IMR-90 (cell line): ENCODE results near the gene LENG9. TPM values are rescaled to one million over a fixed set of nuclear protein-coding genes. Genes with fewer than 3 reads are reported as not detected.
"Not testable (repeated sequence)": the region's sequence is repeated elsewhere in the genome, so short reads cannot be mapped to it uniquely, and the experiment has no call there.

Experiments
- ATAC-seq: fragments of 200-7000 bp; cut with Tn5 transposase; 2 replicates; pipeline ENCODE4 v1.9.1; 2020; ENCODE audit warnings: low read depth, mild to moderate bottlenecking, moderate library complexity
- BruUV-seq: library from RNA; stranded (reverse); fragments of 400-500 nt; replicated peaks from 2 replicates; lab custom pipeline; 2021; lab: Mats Ljungman, UMichigan
- CTCF ChIA-PET: fragments of 300-600 bp; formaldehyde crosslinking; extraction: SDS; loops from one replicate; lab custom pipeline; 2021; ENCODE audit warnings: antibody characterized with exemption; lab: Yijun Ruan, JAX
- POLR2A ChIA-PET: fragments of 300-600 bp; sonication (Branson Sonifier 250); formaldehyde crosslinking; loops from one replicate; lab custom pipeline; 2022; ENCODE audit warnings: antibody characterized with exemption; ENCODE audit not compliant: unreplicated experiment; lab: Charles Lee
- DNase-seq: peaks from one replicate; pipeline ENCODE4 v3.0.0; 2013
- H2AFZ ChIP-seq: replicated peaks from 2 replicates; pipeline ENCODE3; 2013; ENCODE audit warnings: low read length, mild to moderate bottlenecking; ENCODE audit not compliant: poor library complexity
- H2AK5ac ChIP-seq: 2 replicates; pipeline ENCODE4 v1.6.1; 2013; ENCODE audit warnings: low read depth, low read length, inconsistent platforms
- H2AK9ac ChIP-seq: replicated peaks from 2 replicates; pipeline ENCODE3; 2013; ENCODE audit warnings: mild to moderate bottlenecking, low read depth, low read length, moderate library complexity; ENCODE audit not compliant: poor library complexity
- H2BK120ac ChIP-seq: 2 replicates; pipeline ENCODE4 v1.6.1; 2013; ENCODE audit warnings: low read depth, low read length, inconsistent platforms
- H2BK15ac ChIP-seq: 3 replicates; pipeline ENCODE4 v1.6.1; 2013; ENCODE audit warnings: low read depth, low read length, inconsistent platforms
- H2BK20ac ChIP-seq: 2 replicates; pipeline ENCODE4 v1.6.1; 2013; ENCODE audit warnings: low read depth, mild to moderate bottlenecking, inconsistent platforms, low read length, moderate library complexity
- H2BK5ac ChIP-seq: 2 replicates; pipeline ENCODE4 v1.6.1; 2013; ENCODE audit warnings: mild to moderate bottlenecking, low read depth, low read length, inconsistent platforms; ENCODE audit not compliant: poor library complexity, severe bottlenecking
- H3K14ac ChIP-seq: replicated peaks from 2 replicates; pipeline ENCODE4 v1.6.1; 2013; ENCODE audit warnings: low read depth, low read length, inconsistent platforms
- H3K18ac ChIP-seq: 2 replicates; pipeline ENCODE4 v1.6.1; 2013; ENCODE audit warnings: low read depth, low read length, control low read depth
- H3K23ac ChIP-seq: 2 replicates; pipeline ENCODE4 v1.6.1; 2013; ENCODE audit warnings: low read depth, low read length, inconsistent platforms
- H3K27ac ChIP-seq: 2 replicates; pipeline ENCODE4 v1.5.1; 2013; ENCODE audit warnings: mild to moderate bottlenecking, control low read depth, low read length; ENCODE audit not compliant: insufficient read depth
- H3K27me3 ChIP-seq: 2 replicates; pipeline ENCODE4 v1.6.1; 2013; ENCODE audit warnings: low read length; ENCODE audit not compliant: control insufficient read depth, insufficient read depth
- H3K36me3 ChIP-seq: 2 replicates; pipeline ENCODE4 v1.6.1; 2013; ENCODE audit warnings: low read length, mixed read lengths; ENCODE audit not compliant: control insufficient read depth, insufficient read depth
- H3K4ac ChIP-seq: 2 replicates; pipeline ENCODE4 v1.6.1; 2013; ENCODE audit warnings: low read depth, low read length, inconsistent platforms
- H3K4me1 ChIP-seq: 2 replicates; pipeline ENCODE4 v1.6.1; 2013; ENCODE audit warnings: low read length, mixed read lengths; ENCODE audit not compliant: control insufficient read depth, insufficient read depth
- H3K4me2 ChIP-seq: 2 replicates; pipeline ENCODE4 v1.6.1; 2013; ENCODE audit warnings: low read depth, mild to moderate bottlenecking, control low read depth, low read length, moderate library complexity
- H3K4me3 ChIP-seq: 2 replicates; pipeline ENCODE4 v1.5.1; 2013; ENCODE audit warnings: low read depth, mild to moderate bottlenecking, control low read depth, low read length, moderate library complexity; ENCODE audit not compliant: insufficient read depth
- H3K56ac ChIP-seq: 2 replicates; pipeline ENCODE4 v1.6.1; 2013; ENCODE audit warnings: low read length, inconsistent platforms; ENCODE audit not compliant: insufficient read depth; ENCODE audit errors: extremely low read depth
- H3K79me1 ChIP-seq, 2 experiments: 2 replicates each; pipeline ENCODE4 v1.6.1; 2013; ENCODE audit warnings: low read length in 2 of 2, inconsistent platforms in 1 of 2, low read depth in 1 of 2
- H3K9ac ChIP-seq: 2 replicates; pipeline ENCODE4 v1.6.1; 2013; ENCODE audit warnings: low read depth, low read length, control low read depth
- H3K9me1 ChIP-seq: 2 replicates; pipeline ENCODE4 v1.6.1; 2013; ENCODE audit warnings: low read length, inconsistent platforms; ENCODE audit not compliant: insufficient read depth
- H3K9me3 ChIP-seq: 2 replicates; pipeline ENCODE4 v1.6.1; 2013; ENCODE audit warnings: low read length; ENCODE audit not compliant: control insufficient read depth, insufficient read depth
- H4K20me1 ChIP-seq: 2 replicates; pipeline ENCODE4 v1.6.1; 2013; ENCODE audit warnings: low read length, inconsistent platforms; ENCODE audit not compliant: insufficient read depth
- H4K5ac ChIP-seq: 2 replicates; pipeline ENCODE4 v1.6.1; 2013; ENCODE audit warnings: mild to moderate bottlenecking, low read depth, low read length, control low read depth
- H4K8ac ChIP-seq, 2 experiments: 2 replicates each; pipeline ENCODE4 v1.6.1; 2013; ENCODE audit warnings: low read depth in 2 of 2, low read length in 2 of 2, control low read depth in 1 of 2, inconsistent platforms in 1 of 2
- H4K91ac ChIP-seq: 2 replicates; pipeline ENCODE4 v1.6.1; 2013; ENCODE audit warnings: low read depth, low read length, inconsistent platforms; ENCODE audit not compliant: insufficient read depth
- WGBS, 2 experiments: methylation state at CpG; one replicate each; pipeline versions ENCODE4 v1.1.5 to v1.1.7; 2013; ENCODE audit warnings: missing lambda C conversion rate in 2 of 2; ENCODE audit not compliant: insufficient read length in 1 of 2; ENCODE audit errors: extremely low coverage in 2 of 2; 5-methylcytosine and 5-hydroxymethylcytosine counted together
- dilution Hi-C: fragments of 300-500 bp; cut with HindIII; formaldehyde crosslinking; loops from one replicate; pipeline ENCODE4 v1.14.3; 2018; ENCODE audit warnings: low sequenced_read_pairs; ENCODE audit not compliant: unreplicated experiment
- in situ Hi-C: fragments of 300-500 bp; cut with MboI; formaldehyde crosslinking; loops from 3 replicates; pipeline ENCODE4 v1.14.3; 2019; ENCODE audit warnings: low sequenced_read_pairs, inconsistent platforms, mixed read lengths
- intact Hi-C: fragments of 100-400 bp; cut with micrococcal nuclease; formaldehyde crosslinking; loops from 2 replicates; pipeline ENCODE4 v1.10.0; 2022
- polyA plus RNA-seq, 3 experiments: library from polyadenylated mRNA; depleted of rRNA; stranded (reverse); fragments of >200 nt; gene quantifications; 2 replicates each; pipeline ENCODE4 v1.2.3, GENCODE V29; 2012; ENCODE audit warnings: low replicate concordance in 1 of 3
- total RNA-seq: library from RNA; depleted of rRNA; stranded (reverse); fragments of >200 nt; gene quantifications from 2 replicates; pipeline ENCODE4 v1.2.3, GENCODE V29; 2012

Gene LENG9
- total and polyA plus RNA-seq, 2 of the 4 experiments (the other 2 are of a cell fraction) = 0.94 to 1.1 TPM

GRCh38 chr19:54507038-54507717, 43.6 kb upstream of the LENG9 start:
- DNase-seq, H2AK5ac ChIP-seq, H2BK20ac ChIP-seq, H2BK120ac ChIP-seq, in situ Hi-C loops, H3K36me3 ChIP-seq, H3K79me1 ChIP-seq, H4K20me1 ChIP-seq, H3K9me1 ChIP-seq, H3K4me3 ChIP-seq, H3K9ac ChIP-seq, H2BK15ac ChIP-seq, H3K27ac ChIP-seq, POLR2A ChIA-PET, BruUV-seq, H3K4ac ChIP-seq, H3K27me3 ChIP-seq, dilution Hi-C loops, H3K23ac ChIP-seq, H2BK5ac ChIP-seq, H3K14ac ChIP-seq, H4K91ac ChIP-seq, H4K8ac ChIP-seq, H2AK9ac ChIP-seq, intact Hi-C loops, CTCF ChIA-PET, H3K4me2 ChIP-seq, H3K56ac ChIP-seq, H2AFZ ChIP-seq, H3K18ac ChIP-seq, H3K4me1 ChIP-seq, ATAC-seq, H4K5ac ChIP-seq: not testable (repeated sequence)
- no CpG with 5 or more reads among the region's 15 CpGs for WGBS, 2 experiments
- peaks cover 12% of the 10 kb centered on the region for H3K9me3 ChIP-seq
